ENCODE results near the gene RUFY2. TPM values are rescaled to one million over a fixed set of nuclear protein-coding genes. Genes with fewer than 3 reads are reported as not detected.

The RUFY2 gene
- polyA plus RNA-seq, 1 experiment: 14.7 TPM

DNA sequence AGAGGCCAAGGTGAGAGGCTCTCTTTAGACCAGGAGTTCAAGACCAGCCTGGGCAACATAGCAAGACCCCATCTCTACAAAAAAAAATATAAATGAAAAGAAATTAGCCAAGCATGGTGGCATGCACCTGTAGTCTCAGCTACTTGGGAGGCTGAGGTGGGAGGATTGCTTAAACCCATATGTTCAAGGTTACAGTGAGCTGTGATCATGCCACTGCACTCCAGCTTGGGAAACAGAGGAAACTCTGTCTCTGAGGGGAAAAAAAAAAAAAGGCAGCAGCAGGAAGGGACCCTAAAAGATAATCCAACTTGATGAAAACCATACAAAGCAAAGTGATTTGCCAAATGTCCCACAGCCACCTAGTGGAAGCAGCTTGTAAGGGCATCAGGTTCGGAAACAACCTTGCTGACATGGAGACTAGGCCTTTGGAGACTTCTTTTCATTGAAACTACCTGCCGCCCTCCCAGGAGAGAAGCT is 58.8 kb downstream of the RUFY2 start:
- Histone ChIP-seq H3K4me3 (ENCODE audit: low read depth, low read length) (no peak overlapping the region), H3K27ac (ENCODE audit: low read depth, low read length) (no peak overlapping the region), H3K27me3 (ENCODE audit: control insufficient read depth, insufficient read depth, low read length) (no peaks in the 10 kb centered on the region), H3K9me3 (ENCODE audit: control insufficient read depth, insufficient read depth, low read length) (no peaks in the 10 kb centered on the region)
- CTCF ChIA-PET: interaction anchor here (0.6 to 2.9 kb wide), 27 partner anchors 9 to 779 kb away, joined by 3 to 26 read pairs (median 5); partner anchors contain the start of genes ATOH7, DNAJC12, HNRNPH3 and PBLD
- TF ChIP-seq, protein P1, sequence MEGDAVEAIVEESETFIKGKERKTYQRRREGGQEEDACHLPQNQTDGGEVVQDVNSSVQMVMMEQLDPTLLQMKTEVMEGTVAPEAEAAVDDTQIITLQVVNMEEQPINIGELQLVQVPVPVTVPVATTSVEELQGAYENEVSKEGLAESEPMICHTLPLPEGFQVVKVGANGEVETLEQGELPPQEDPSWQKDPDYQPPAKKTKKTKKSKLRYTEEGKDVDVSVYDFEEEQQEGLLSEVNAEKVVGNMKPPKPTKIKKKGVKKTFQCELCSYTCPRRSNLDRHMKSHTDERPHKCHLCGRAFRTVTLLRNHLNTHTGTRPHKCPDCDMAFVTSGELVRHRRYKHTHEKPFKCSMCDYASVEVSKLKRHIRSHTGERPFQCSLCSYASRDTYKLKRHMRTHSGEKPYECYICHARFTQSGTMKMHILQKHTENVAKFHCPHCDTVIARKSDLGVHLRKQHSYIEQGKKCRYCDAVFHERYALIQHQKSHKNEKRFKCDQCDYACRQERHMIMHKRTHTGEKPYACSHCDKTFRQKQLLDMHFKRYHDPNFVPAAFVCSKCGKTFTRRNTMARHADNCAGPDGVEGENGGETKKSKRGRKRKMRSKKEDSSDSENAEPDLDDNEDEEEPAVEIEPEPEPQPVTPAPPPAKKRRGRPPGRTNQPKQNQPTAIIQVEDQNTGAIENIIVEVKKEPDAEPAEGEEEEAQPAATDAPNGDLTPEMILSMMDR (IDR thresholded peaks at IDR 0.05; ENCODE audit: low read depth, low read length): peak; percentile 82
- POLR2A ChIA-PET: interaction anchor here (0.6 to 1.0 kb wide), 3 partner anchors 15 to 58 kb away, joined by 3 to 17 read pairs (median 3); partner anchors contain the start of gene HNRNPH3
- no peak for DNase-seq (ENCODE audit: low read depth, low spot score)

- POLR2A ChIA-PET: interaction anchor here (1.4 kb wide), 1 partner anchor 15 kb away, joined by 5 read pairs; the partner anchor contains the start of gene HNRNPH3
- no peaks in the 10 kb centered on the region for H3K27me3 ChIP-seq (ENCODE audit: control insufficient read depth, insufficient read depth, low read length)
- DNase-seq (ENCODE audit: low read depth, low spot score): no peak
- H3K27ac ChIP-seq (ENCODE audit: low read depth, low read length): no peak overlapping the region
- H3K4me3 ChIP-seq (ENCODE audit: low read depth, low read length): no peak overlapping the region
- CTCF ChIA-PET: interaction anchor here (0.6 to 2.9 kb wide), 3 partner anchors 45 to 316 kb away, joined by 3 to 26 read pairs (median 4); no protein-coding TSS in a partner anchor
- no peaks in the 10 kb centered on the region for H3K9me3 ChIP-seq (ENCODE audit: control insufficient read depth, insufficient read depth, low read length)
- TF ChIP-seq, protein P1 (IDR thresholded peaks at IDR 0.05; ENCODE audit: low read depth, low read length): no peak
Measured at GRCh38 chr10:68346774-68347173, 60.3 kb downstream of the RUFY2 start.

- Histone ChIP-seq H3K27ac (ENCODE audit: low read depth, low read length) (no peak overlapping the region), H3K9me3 (ENCODE audit: control insufficient read depth, insufficient read depth, low read length) (no peaks in the 10 kb centered on the region), H3K27me3 (ENCODE audit: control insufficient read depth, insufficient read depth, low read length) (no peaks in the 10 kb centered on the region), H3K4me3 (ENCODE audit: low read depth, low read length) (no peak overlapping the region)
- CTCF ChIA-PET: no interaction called here
- TF ChIP-seq, protein P1 (IDR thresholded peaks at IDR 0.05; ENCODE audit: low read depth, low read length): no peak
- no peak for DNase-seq (ENCODE audit: low read depth, low spot score)
- POLR2A ChIA-PET: interaction anchor here (0.8 kb wide), 1 partner anchor 16 kb away, joined by 3 read pairs; no protein-coding TSS in a partner anchor
Measured at GRCh38 chr10:68345621-68346020, 61.5 kb downstream of the RUFY2 start.

- ChIA-PET POLR2A (interaction anchor here (2.2 kb wide), 1 partner anchor 11 kb away, joined by 13 read pairs; the partner anchor contains the start of genes HNRNPH3 and PBLD), CTCF (interaction anchor here (1.0 kb wide), 1 partner anchor 130 kb away, joined by 5 read pairs; no protein-coding TSS in a partner anchor)
- no peak for DNase-seq (ENCODE audit: low read depth, low spot score)
Measured at GRCh38 chr10:68342909-68343516, 64.1 kb downstream of the RUFY2 start.

More at GRCh38 chr10:68342909-68343516, 64.1 kb downstream of the RUFY2 start:
- Histone ChIP-seq H3K9me3 (ENCODE audit: control insufficient read depth, insufficient read depth, low read length) (no peaks in the 10 kb centered on the region), H3K27ac (ENCODE audit: low read depth, low read length) (no peak overlapping the region), H3K27me3 (ENCODE audit: control insufficient read depth, insufficient read depth, low read length) (no peaks in the 10 kb centered on the region), H3K4me3 (ENCODE audit: low read depth, low read length) (no peak overlapping the region)
- TF ChIP-seq, protein P1 (IDR thresholded peaks at IDR 0.05; ENCODE audit: low read depth, low read length): no peak

Data from AG04450 (cell line).